Pancreas (tissue), 10 donors: ENCODE data around the gene LCP1. TPM values are rescaled to one million over a fixed set of nuclear protein-coding genes. Genes with fewer than 3 reads are reported as not detected.
A peak's percentile ranks its signal among the peaks of the same experiment; 100 is the strongest.

Experiments
- ATAC-seq, 4 donors: fragments of 200-7000 bp; cut with Tn5 transposase; one replicate each; pipeline versions ENCODE4 v1.8.0 to v1.9.1; 2020; ENCODE audit warnings: mild to moderate bottlenecking in 4 of 4, moderate library complexity in 4 of 4
- DNase-seq, 6 donors: peaks; one replicate each; pipeline ENCODE4 v3.0.0-alpha.2; 2020
- FAIRE-seq: peaks from 2 replicates; lab custom pipeline; 2012; peaks lifted over from hg19 to GRCh38; lab: Jason Lieb, UNC
- H3K27ac ChIP-seq, 4 donors: fragments of 200-600 bp; sonication (generic); 1 replicate in 3 of 4; 2 replicates in 1 of 4; pipeline versions ENCODE4 v1.5.0 to v1.8.0; 2020
- H3K27me3 ChIP-seq, 4 donors: fragments of 200-600 bp; one replicate each; pipeline ENCODE4 v1.8.0; 2021
- H3K36me3 ChIP-seq, 3 donors: fragments of 200-600 bp; sonication (generic) in 1 of 3; one replicate each; pipeline versions ENCODE4 v1.5.0 to v1.8.0; 2020 to 2021
- H3K4me1 ChIP-seq, 3 donors: fragments of 200-600 bp; one replicate each; pipeline ENCODE4 v1.8.0; 2021
- H3K4me3 ChIP-seq, 4 donors: fragments of 200-600 bp; sonication (generic) in 2 of 4; one replicate each; pipeline versions ENCODE4 v1.5.0 to v1.8.0; 2020 to 2021
- H3K9me3 ChIP-seq, 4 donors: fragments of 200-600 bp; one replicate each; pipeline ENCODE4 v1.8.0; 2021
- WGBS, 2 donors: extraction: QIAGEN DNeasy Blood & Tissue Kit; methylation state at CpG; one replicate each; pipeline ENCODE4 v1.1.7; 2013; 5-methylcytosine and 5-hydroxymethylcytosine counted together
- intact Hi-C, 3 donors: fragments of 100-400 bp; cut with DNase I; formaldehyde crosslinking; loops; one replicate each; pipeline versions ENCODE4 v1.11.1 to v1.14.2; 2022
- polyA plus RNA-seq, 2 donors: library from polyadenylated mRNA; stranded (reverse); fragments of 200-250 nt; gene quantifications; one replicate each; pipeline ENCODE4 v1.2.3, GENCODE V29; 2013
- total RNA-seq, 6 donors: library from RNA; stranded (reverse); fragmentation: NEBNext Ultra II Directional in 4 of 6; extraction: Animal tissue kit (Norgen Biotek cat#: 25700) in 4 of 6; gene quantifications; one replicate each; pipeline versions ENCODE4 v1.2.1 to v1.2.4, GENCODE V29; 2021 to 2023
- TF ChIP-seq, protein P1 (sequence below), 4 donors: fragments of 200-600 bp; sonication (generic) in 3 of 4; IDR thresholded peaks; one replicate each; pipeline versions ENCODE4 v1.5.0 to v1.8.0; 2021; ENCODE audit warnings: antibody characterized with exemption in 4 of 4
- donor health status: healthy with polysubstance abuse.
- donor health status: DM: no; HTN: no; CAD: no; lungs with moderate emphysema.
- donor health status: DM: no; HTN: no; CAD: no.
- donor health status: control.
- donor health status: control.
- donor health status: Bipolar disorder and iron deficiency.
- donor health status: DM: yes; HTN: yes; CAD: no.
- donor health status: DM: no; HTN: no; CAD: no.
- donor health status: DM: no; HTN: no; CAD: no.
- donor health status: DM: yes; HTN: yes; CAD: no.

The LCP1 gene
- total and polyA plus RNA-seq, 8 donors: 2.0 to 38.3 (median 5.2) TPM

DNA sequence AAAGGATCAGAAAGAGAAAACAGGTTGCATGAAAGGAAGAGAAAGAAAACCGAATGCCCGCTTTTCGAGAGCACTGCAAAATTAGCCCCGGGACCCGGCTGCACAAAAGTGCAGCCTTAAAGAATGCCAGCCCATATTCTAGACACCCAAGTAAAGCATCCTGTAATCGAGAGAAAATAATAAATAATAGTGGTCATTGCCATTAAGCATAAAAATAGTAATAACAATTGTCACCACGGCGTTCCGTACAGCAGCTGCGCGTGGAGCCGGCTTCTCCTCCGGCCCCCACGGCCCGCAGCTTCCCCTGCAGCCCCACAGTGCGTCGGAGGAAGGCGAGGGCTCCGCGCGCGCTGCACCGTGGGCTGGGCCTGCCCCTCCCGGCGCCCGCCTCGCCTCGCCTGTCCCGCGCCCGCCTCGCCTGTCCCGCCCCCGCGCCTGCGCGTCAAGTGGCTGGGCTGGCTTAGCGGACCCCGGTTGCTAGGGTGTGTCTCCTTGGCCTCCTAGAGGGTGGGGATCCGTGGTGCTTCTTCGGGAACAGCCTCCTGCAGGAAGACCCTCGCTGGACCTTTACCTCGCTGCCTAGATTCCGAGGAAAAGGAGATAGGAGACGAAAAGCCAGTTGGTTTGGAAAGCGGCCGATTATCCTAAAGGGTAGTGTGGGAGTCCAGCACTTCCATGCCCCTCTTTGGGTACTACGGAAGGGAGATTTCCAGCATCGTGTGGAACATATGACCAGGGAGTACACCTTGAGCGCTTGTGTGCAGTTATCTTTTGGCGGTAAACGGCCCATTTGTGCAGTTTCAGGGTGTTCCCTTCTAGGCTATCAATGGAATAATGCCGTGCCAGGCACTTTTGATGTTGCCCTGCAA lies 29.7 kb upstream of the LCP1 start, which contains the start of gene LRRC63:
Gene LRRC63, plus strand, starts transcription at position 446 of the 869 bp plus-strand sequence. CDS start 1,107 bp downstream, outside the sequence.
- FAIRE-seq (no peak), ATAC-seq (peak; percentile 94 to 99 (median 99)), DNase-seq (peak; percentile 38 to 86 (median 63))
- H3K27me3 ChIP-seq: no peaks in the 10 kb centered on the region
- H3K9me3 ChIP-seq: no peaks in the 10 kb centered on the region
- peak within 1 kb of the TSS; percentile 21 to 57 (median 38) for H3K4me3 ChIP-seq
- H3K4me1 ChIP-seq: no peaks in the 10 kb centered on the region
- TF ChIP-seq, protein P1, sequence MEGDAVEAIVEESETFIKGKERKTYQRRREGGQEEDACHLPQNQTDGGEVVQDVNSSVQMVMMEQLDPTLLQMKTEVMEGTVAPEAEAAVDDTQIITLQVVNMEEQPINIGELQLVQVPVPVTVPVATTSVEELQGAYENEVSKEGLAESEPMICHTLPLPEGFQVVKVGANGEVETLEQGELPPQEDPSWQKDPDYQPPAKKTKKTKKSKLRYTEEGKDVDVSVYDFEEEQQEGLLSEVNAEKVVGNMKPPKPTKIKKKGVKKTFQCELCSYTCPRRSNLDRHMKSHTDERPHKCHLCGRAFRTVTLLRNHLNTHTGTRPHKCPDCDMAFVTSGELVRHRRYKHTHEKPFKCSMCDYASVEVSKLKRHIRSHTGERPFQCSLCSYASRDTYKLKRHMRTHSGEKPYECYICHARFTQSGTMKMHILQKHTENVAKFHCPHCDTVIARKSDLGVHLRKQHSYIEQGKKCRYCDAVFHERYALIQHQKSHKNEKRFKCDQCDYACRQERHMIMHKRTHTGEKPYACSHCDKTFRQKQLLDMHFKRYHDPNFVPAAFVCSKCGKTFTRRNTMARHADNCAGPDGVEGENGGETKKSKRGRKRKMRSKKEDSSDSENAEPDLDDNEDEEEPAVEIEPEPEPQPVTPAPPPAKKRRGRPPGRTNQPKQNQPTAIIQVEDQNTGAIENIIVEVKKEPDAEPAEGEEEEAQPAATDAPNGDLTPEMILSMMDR (IDR thresholded peaks at IDR 0.05): no peak
- no peaks in the 10 kb centered on the region for H3K36me3 ChIP-seq
- H3K27ac ChIP-seq: peak within 1 kb of the TSS in 1 of 4 donors; percentile 16
- intact Hi-C loops: no loop called here
- WGBS, 2 donors: 2% methylated on average over 53 of the region's 53 CpGs

GRCh38 chr13:46211116-46211482 lies 29.1 kb upstream of the LCP1 start:
- peak; percentile 32 to 53 (median 41) for ATAC-seq
- FAIRE-seq: no peak
- H3K4me1 ChIP-seq: no peaks in the 10 kb centered on the region
- intact Hi-C loops: no loop called here
- WGBS, 2 donors: 12 to 21% methylated on average over 9 of the region's 9 CpGs
- H3K36me3 ChIP-seq: no peaks in the 10 kb centered on the region
- peak overlapping the region; percentile 21 to 57 (median 38) for H3K4me3 ChIP-seq
- H3K9me3 ChIP-seq: no peaks in the 10 kb centered on the region
- no peaks in the 10 kb centered on the region for H3K27me3 ChIP-seq
- DNase-seq: no peak
- TF ChIP-seq, protein P1 (IDR thresholded peaks at IDR 0.05): no peak
- peak overlapping the region in 1 of 4 donors; percentile 16 for H3K27ac ChIP-seq

DNA sequence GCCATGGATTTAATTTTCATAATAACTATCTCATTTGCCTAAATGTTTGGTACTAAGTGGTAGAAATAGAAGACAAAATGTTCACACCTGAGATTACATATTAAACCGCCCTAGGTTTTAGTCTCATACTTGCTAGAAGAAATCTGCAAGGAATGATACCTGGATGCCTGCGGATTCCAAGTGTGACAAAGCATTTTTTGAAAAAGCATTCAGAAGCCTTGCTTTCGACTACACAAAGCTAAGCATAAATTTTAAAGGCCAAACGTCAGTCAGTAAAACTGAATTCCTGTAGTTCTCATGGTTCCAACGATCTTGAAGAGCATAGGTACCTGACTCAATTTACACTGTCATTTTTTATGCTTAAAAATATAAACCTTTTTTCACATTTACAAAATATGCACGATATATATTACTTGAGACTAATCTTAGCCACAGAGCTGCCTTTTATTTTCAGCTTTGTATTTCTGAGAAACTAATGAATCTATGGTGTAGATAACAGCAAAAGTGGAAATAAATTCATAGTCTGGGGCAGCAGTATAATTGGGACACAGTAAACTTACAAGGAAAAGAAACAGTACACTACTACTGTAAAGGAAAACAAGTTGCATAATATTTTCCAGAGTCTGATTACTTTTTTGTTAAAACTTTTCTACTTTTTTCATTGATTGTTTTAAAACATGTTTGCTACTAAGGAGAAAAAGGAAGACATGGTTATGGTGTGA lies 28.5 kb upstream of the LCP1 start:
- H3K36me3 ChIP-seq: no peaks in the 10 kb centered on the region
- intact Hi-C loops: no loop called here
- FAIRE-seq: no peak
- no peak overlapping the region for H3K4me3 ChIP-seq
- no peak for ATAC-seq
- DNase-seq: no peak
- WGBS, 2 donors: 76 to 82% methylated on average over 6 of the region's 6 CpGs
- no peaks in the 10 kb centered on the region for H3K4me1 ChIP-seq
- H3K9me3 ChIP-seq: no peaks in the 10 kb centered on the region
- H3K27me3 ChIP-seq: no peaks in the 10 kb centered on the region
- TF ChIP-seq, protein P1 (IDR thresholded peaks at IDR 0.05): no peak
- H3K27ac ChIP-seq: no peak overlapping the region

DNA sequence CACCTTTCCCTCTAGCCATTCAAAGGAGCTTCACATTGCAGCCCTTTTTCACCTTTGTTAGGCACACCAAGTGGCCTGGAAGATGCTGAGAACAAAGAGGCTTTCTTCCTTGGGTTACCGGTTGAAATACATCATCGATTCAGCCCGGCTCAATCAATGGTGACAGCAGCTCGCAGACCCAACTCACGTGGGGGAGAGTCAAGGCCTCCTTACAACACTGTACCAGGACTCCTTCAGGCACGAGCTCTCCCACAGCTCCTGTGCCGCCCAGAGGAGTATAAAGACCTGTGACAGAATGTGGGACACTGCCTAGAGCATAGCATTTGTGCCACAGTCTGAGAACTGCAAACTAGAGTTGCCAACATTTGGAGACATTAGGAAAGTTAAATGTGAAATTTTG lies 25.9 kb upstream of the LCP1 start:
- Histone ChIP-seq H3K27me3 (no peaks in the 10 kb centered on the region), H3K9me3 (no peaks in the 10 kb centered on the region), H3K4me1 (no peaks in the 10 kb centered on the region), H3K4me3 (no peak overlapping the region), H3K36me3 (no peaks in the 10 kb centered on the region), H3K27ac (no peak overlapping the region)
- FAIRE-seq (no peak), DNase-seq (no peak), ATAC-seq (no peak)
- intact Hi-C loops: no loop called here
- TF ChIP-seq, protein P1 (IDR thresholded peaks at IDR 0.05): no peak
- WGBS, 2 donors: 44 to 51% methylated on average over 7 of the region's 7 CpGs
